Endothelial cell of umbilical vein (primary cell): ENCODE data around the gene CTF1. TPM values are rescaled to one million over a fixed set of nuclear protein-coding genes. Genes with fewer than 3 reads are reported as not detected.

Source experiments
- BruUV-seq: library from RNA; stranded (reverse); fragments of 400-500 nt; replicated peaks from 2 replicates; lab custom pipeline; 2021; lab: Mats Ljungman, UMichigan
- CTCF ChIA-PET: fragments of 300-600, 350-600 bp; sonication (Branson Sonifier 250); formaldehyde crosslinking; loops from one replicate; lab custom pipeline; 2021; ENCODE audit warnings: antibody characterized with exemption, inconsistent platforms; lab: Charles Lee
- POLR2A ChIA-PET: fragments of 300-600, 350-600 bp; sonication (Branson Sonifier 250); formaldehyde crosslinking; loops from one replicate; lab custom pipeline; 2021; ENCODE audit warnings: antibody characterized with exemption, inconsistent platforms; lab: Charles Lee
- DNase-seq: peaks from one replicate; pipeline ENCODE4 v3.0.0-alpha.2; 2011; ENCODE audit warnings: low read depth, low spot score
- FAIRE-seq: peaks from 2 replicates; lab custom pipeline; 2011; peaks lifted over from hg19 to GRCh38; lab: Jason Lieb, UNC
- H2AFZ ChIP-seq: 2 replicates; pipeline ENCODE4 v1.6.0; 2012; ENCODE audit warnings: low read depth, low read length, control low read depth, inconsistent platforms
- H3K27ac ChIP-seq: 2 replicates; pipeline ENCODE4 v1.5.1; 2011; ENCODE audit warnings: low read depth, mild to moderate bottlenecking, control low read depth, low read length, moderate library complexity; ENCODE audit not compliant: insufficient read depth
- H3K27me3 ChIP-seq, 2 experiments: 2 replicates each; pipeline versions ENCODE4 v1.6.0 to v1.6.1; 2011; ENCODE audit warnings: low read length in 2 of 2, mixed read lengths in 1 of 2; ENCODE audit not compliant: control insufficient read depth in 2 of 2, insufficient read depth in 2 of 2
- H3K36me3 ChIP-seq, 2 experiments: 2 replicates in 1 of 2; 3 replicates in 1 of 2; pipeline ENCODE4 v1.5.1; 2011; ENCODE audit warnings: low read length in 2 of 2, mild to moderate bottlenecking in 1 of 2, moderate library complexity in 1 of 2; ENCODE audit not compliant: control insufficient read depth in 2 of 2, insufficient read depth in 2 of 2; ENCODE audit errors: extremely low read depth in 1 of 2
- H3K4me1 ChIP-seq: 3 replicates; pipeline ENCODE4 v1.5.1; 2011; ENCODE audit warnings: mild to moderate bottlenecking, low read length; ENCODE audit not compliant: control insufficient read depth, insufficient read depth; ENCODE audit errors: extremely low read depth
- H3K4me2 ChIP-seq: 2 replicates; pipeline ENCODE4 v1.6.1; 2011; ENCODE audit warnings: low read length, control low read depth, mixed read lengths; ENCODE audit not compliant: insufficient read depth
- H3K4me3 ChIP-seq, 3 experiments: fragments of 200-600 bp in 1 of 3; sonication (generic), shearing (Covaris generic) in 1 of 3; replicated peaks in 1 of 3; 2 replicates each; pipeline ENCODE4 v1.5.1; 2011 to 2016; ENCODE audit warnings: control low read depth in 3 of 3, low read length in 3 of 3, mild to moderate bottlenecking in 2 of 3, inconsistent platforms in 1 of 3, low read depth in 1 of 3, moderate library complexity in 1 of 3; ENCODE audit not compliant: insufficient read depth in 1 of 3
- H3K79me2 ChIP-seq: 2 replicates; pipeline ENCODE4 v1.6.0; 2012; ENCODE audit warnings: low read length, inconsistent platforms; ENCODE audit not compliant: control insufficient read depth, insufficient read depth
- H3K9ac ChIP-seq: replicated peaks from 2 replicates; pipeline ENCODE3; 2011; ENCODE audit warnings: low read length, control low read depth; ENCODE audit not compliant: insufficient read depth; ENCODE audit errors: extremely low read depth
- H3K9me1 ChIP-seq: replicated peaks from 3 replicates; pipeline ENCODE4 v1.6.0; 2011; ENCODE audit warnings: mild to moderate bottlenecking, low read length; ENCODE audit not compliant: control insufficient read depth, insufficient read depth; ENCODE audit errors: extremely low read depth
- H3K9me3 ChIP-seq: replicated peaks from 2 replicates; pipeline ENCODE4 v1.5.1; 2012; ENCODE audit warnings: low read length, inconsistent platforms; ENCODE audit not compliant: control insufficient read depth, insufficient read depth
- H4K20me1 ChIP-seq: replicated peaks from 2 replicates; pipeline ENCODE3; 2011; ENCODE audit warnings: mild to moderate bottlenecking, low read length; ENCODE audit not compliant: control insufficient read depth, insufficient read depth; ENCODE audit errors: extremely low read depth
- EZH2 ChIP-seq: IDR thresholded peaks from 2 replicates; pipeline ENCODE4 v1.6.1; 2012; ENCODE audit warnings: borderline replicate concordance, low read depth, mild to moderate bottlenecking, moderate library complexity, low read length, inconsistent platforms; ENCODE audit not compliant: severe bottlenecking
- FOS ChIP-seq: IDR thresholded peaks from 2 replicates; pipeline ENCODE4 v1.6.1; 2011; ENCODE audit warnings: mild to moderate bottlenecking, low read length, moderate library complexity, borderline replicate concordance; ENCODE audit not compliant: insufficient read depth
- GATA2 ChIP-seq: IDR thresholded peaks from 2 replicates; pipeline ENCODE4 v1.7.0; 2011; ENCODE audit warnings: low read depth, mild to moderate bottlenecking, moderate library complexity, mixed read lengths, low read length; ENCODE audit not compliant: insufficient read length, insufficient read depth
- JUN ChIP-seq: IDR thresholded peaks from 2 replicates; pipeline ENCODE4 v1.6.1; 2011; ENCODE audit warnings: borderline replicate concordance, low read depth; ENCODE audit not compliant: insufficient read length, insufficient read depth
- MYC ChIP-seq: IDR thresholded peaks from one replicate; pipeline ENCODE4 v1.6.1; 2011; ENCODE audit warnings: mild to moderate bottlenecking, low read depth, low read length
- POLR2A ChIP-seq: IDR thresholded peaks from 2 replicates; pipeline ENCODE4 v1.6.1; 2012; ENCODE audit warnings: low read depth, mild to moderate bottlenecking, control low read depth, low read length
- dilution Hi-C: fragments of 300-500 bp; cut with MboI; formaldehyde crosslinking; loops from one replicate; pipeline ENCODE4 v1.15.0; 2019; ENCODE audit warnings: low sequenced_read_pairs; ENCODE audit not compliant: extremely low pct_ligation_motif_present
- intact Hi-C: fragments of 100-400 bp; cut with micrococcal nuclease; formaldehyde crosslinking; loops from one replicate; pipeline ENCODE4 v1.10.0; 2022
- polyA plus RNA-seq, 4 experiments: library from polyadenylated mRNA; depleted of rRNA in 3 of 4; stranded (reverse) in 3 of 4; unstranded in 1 of 4; fragments of >200 nt; gene quantifications; 2 replicates each; pipeline versions ENCODE4 v1.2.1 to v1.2.3, GENCODE V29; 2011 to 2012; ENCODE audit warnings: missing spikeins in 1 of 4
- total RNA-seq: library from RNA; stranded (reverse); gene quantifications from 2 replicates; pipeline ENCODE4 v1.2.3, GENCODE V29; 2021
- TF ChIP-seq, protein P1 (sequence below): IDR thresholded peaks from 2 replicates; pipeline ENCODE4 v1.6.1; 2011; ENCODE audit not compliant: insufficient read depth, insufficient read length

The CTF1 gene
- total and polyA plus RNA-seq, 2 donors (not counting 3 experiments of a cell fraction or from before 2014, with no cell fraction given), result 1.5 to 4.7 TPM

DNA sequence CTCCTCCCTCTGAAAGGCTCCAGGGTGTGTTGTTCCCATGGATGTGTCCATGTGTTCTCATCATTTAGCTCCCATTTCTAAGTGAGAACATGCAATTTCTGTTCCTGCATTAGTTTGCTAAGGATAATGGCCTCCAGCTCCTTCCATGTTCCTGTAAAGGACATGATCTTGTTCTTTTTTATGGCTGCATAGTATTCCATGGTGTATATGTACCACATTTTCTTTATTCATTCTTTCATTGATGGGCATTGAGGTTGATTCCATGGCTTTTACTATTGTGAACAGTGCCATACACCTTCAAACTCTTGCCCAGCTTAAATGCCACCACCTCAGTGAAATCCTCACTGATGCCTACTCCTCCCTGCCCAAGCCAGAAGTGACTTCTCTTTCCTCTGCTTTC, 47.9 kb downstream of the CTF1 start:
- Histone ChIP-seq H2AFZ (no peak overlapping the region), H3K9me3 (no peaks in the 10 kb centered on the region), H3K79me2 (no peaks in the 10 kb centered on the region), H4K20me1 (no peaks in the 10 kb centered on the region), H3K27ac (no peak overlapping the region), H3K27me3 (no peaks in the 10 kb centered on the region), H3K9ac (no peak overlapping the region), H3K4me2 (no peak overlapping the region), H3K9me1 (no peaks in the 10 kb centered on the region), H3K4me3 (no peak overlapping the region), H3K4me1 (peaks cover 5% of the 10 kb centered on the region), H3K36me3 (peaks cover 4 to 24% of the 10 kb centered on the region in 2 experiments)
- TF ChIP-seq MYC, result no peak
- TF ChIP-seq GATA2, result no peak
- TF ChIP-seq EZH2, result no peak
- no peak for TF ChIP-seq JUN
- TF ChIP-seq, protein P1, sequence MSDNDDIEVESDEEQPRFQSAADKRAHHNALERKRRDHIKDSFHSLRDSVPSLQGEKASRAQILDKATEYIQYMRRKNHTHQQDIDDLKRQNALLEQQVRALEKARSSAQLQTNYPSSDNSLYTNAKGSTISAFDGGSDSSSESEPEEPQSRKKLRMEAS, result no peak
- no peak for TF ChIP-seq POLR2A
- no peak for TF ChIP-seq FOS
- dilution Hi-C loops, result no loop called here
- intact Hi-C loops, result no loop called here
- ChIA-PET CTCF (interaction anchor here (1.1 kb wide), 1 partner anchor 10 kb away, joined by 3 read pairs; no protein-coding TSS in a partner anchor), POLR2A (no interaction called here)
- FAIRE-seq, result no peak
- no peak for DNase-seq
- BruUV-seq, result no TSS peak
